Measurements from ENCODE around the gene ITGB1. TPM values are rescaled to one million over a fixed set of nuclear protein-coding genes. Genes with fewer than 3 reads are reported as not detected.
"Not testable (repeated sequence)": the region's sequence is repeated elsewhere in the genome, so short reads cannot be mapped to it uniquely, and the experiment has no call there.

Gene ITGB1
- total RNA-seq: 1,619 and 1,812 TPM in 2 replicates

DNA sequence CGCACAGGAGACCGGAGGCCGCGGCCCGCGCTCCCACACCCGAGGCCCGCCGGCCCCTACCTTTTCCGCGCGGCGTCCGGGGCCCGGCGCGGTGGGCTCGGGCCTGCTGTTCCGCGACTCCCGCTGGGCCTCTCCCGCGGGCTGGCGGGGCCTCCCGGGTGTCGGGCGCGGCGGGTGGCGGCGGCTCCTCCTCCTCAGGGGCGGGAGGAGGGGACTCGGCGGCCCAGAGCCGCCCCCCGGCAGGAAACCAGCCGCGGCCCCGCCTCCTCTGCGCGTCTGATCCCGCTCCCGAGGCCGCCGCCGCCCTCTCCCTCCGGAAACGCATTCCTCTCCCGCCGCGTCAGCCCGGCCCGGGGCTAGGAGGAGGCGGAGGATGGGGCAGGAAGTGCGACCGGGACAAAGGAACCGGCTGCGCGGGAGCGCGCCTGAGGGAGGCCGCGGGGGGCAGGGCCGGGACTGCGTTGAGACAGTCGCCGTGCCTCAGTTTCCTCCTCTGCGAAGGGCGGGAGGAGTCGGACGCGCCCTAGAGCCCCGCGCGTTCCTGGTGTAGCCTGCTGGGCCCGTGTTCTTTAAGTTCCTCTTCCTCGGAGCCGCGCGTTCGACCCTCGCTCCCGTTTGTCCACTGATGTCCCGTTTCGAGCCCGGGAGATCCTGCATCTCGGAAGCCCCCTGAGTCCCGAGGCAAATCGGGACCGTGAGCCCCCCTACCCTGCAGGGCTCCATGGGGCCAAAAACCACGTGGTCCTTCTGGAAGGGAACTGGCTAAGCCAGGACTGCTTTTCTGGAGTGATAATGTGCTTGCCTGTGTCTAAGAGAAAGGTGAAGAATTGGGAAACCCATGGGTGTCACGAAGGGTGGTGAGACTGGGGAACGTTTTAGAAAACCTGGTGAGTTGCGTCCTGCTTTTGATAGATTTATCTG, at the start of gene ITGB1:
TSS of gene ITGB1 (minus strand) at position 146 of the 921 bp plus-strand sequence. CDS start 22,672 bp downstream, outside the sequence.
- no peak for DNase-seq (ENCODE audit: extremely low read depth, low read depth, low spot score)

DNA sequence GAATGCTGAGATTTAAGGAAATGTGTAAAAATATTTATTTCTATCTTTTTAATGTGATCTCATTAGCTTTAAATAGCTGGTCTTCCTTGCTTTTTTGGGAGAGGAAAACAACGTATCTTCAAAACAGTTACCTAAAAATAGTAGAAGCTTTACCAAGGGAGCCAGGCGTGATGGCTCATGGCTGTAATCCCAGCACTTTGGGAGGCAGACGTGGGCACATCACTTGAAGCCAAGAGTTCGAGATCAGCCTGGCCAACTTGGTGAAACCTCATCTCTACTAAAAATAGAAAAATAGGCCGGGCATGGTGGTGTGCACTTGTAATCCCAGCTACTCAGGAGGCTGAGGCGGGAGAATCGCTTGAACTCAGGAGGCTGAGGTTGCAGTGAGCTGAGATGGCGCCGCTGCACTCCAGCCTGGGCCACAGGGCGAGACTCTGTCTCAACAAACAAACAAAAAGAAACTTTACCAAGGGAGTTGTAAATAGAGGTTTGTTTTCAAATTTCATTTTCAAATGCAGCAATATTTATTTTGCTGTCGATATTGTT, 48.4 kb upstream of the ITGB1 start:
- DNase-seq (ENCODE audit: extremely low read depth, low read depth, low spot score): no peak

DNA sequence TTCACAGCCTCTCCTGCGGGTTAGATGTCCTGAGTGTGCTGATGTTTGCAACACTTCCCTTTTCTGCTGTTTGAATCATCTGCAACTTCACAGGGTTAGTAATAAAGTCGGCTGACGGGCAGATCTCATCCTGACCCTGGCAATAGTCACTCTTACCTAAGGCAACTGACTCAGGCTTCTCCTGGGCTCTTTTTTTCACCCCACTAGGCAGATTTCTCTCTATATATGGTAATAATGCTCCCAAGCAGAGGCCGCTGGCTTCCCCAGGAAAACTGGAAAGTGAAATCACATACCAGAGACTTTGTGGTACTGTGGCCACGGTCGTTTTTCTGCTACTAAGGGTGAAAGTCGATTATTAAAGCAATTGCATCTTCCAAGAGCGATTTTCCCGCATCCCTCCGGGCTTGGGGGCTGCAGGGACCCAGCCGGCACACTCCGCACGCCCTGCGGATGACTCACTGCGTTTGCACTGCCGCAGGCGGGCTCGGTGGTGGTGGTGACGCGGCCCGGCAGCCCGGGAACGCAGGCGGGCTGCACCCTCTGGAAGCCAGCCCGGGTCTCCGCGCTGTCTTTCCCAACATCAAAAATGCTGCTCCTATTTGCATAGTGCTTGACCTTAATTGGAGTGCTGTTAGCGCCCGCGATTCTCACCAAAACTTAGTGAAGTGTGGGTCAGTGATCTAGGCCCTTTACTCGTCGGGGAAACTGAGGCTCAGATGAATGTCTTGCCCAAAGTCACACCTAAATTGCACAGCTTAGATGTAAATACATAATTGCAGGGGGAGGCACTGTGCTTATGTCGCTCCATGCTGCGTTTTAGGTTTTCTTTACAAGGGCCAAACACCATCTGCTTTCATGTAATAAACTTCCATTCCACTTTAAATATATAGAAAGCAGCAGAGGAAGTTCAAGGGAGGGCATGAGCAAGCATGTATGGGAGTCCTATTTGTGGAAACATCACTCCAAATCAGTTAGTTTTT, 47.6 kb upstream of the ITGB1 start:
- no peak for DNase-seq (ENCODE audit: extremely low read depth, low read depth, low spot score)

DNA sequence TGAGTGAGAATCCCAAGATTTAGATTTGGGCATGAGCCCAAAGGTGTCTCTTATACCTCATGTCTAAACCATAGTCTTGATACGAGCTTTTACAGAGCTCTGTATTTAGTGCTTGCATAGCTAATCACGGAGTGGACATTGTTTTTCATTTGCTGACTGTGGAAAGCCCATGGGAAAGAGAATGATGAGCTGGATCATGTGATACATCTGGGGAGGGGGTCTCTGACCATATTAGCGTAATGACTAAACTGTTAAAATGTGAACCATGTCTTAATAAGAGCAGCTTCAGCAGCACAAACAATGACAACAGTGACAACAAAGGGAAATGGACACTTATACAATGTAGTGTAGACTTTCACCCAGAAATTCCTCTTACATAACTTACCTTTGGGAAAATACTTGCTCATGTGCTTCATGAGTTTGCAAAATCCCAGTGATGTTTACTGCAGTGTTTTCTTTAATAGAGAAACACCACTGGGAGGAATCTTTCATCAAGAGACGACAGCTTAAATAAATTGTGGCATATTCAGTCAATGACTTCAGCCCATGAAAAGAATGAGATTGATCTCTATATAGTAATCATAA, 44.0 kb upstream of the ITGB1 start:
- DNase-seq (ENCODE audit: extremely low read depth, low read depth, low spot score): no peak

DNA sequence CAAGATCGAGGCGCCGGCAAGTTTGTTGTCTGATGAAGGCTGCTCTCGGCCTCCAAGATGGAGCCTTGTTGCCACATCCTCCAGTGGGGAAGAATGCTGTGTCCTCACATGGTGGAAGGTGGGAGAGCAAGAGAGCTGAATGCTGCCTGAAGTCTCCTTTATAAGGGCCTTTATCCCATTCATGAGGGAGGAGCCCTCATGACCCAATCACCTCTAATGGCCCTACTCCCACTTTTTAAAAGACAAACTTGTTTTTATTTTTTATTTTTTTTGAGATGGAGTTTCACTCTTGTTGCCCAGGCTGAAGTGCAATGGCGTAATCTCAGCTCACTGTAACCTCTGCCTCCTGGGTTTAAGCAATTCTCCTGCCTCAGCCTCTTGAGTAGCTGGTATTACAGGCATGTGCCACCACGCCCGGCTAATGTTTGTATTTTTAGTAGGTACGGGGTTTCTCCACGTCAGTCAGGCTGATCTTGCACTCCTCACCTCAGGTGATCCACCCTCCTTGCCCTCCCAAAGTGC, 40.1 kb upstream of the ITGB1 start:
- not testable (repeated sequence) for DNase-seq (ENCODE audit: extremely low read depth, low read depth, low spot score)

DNA sequence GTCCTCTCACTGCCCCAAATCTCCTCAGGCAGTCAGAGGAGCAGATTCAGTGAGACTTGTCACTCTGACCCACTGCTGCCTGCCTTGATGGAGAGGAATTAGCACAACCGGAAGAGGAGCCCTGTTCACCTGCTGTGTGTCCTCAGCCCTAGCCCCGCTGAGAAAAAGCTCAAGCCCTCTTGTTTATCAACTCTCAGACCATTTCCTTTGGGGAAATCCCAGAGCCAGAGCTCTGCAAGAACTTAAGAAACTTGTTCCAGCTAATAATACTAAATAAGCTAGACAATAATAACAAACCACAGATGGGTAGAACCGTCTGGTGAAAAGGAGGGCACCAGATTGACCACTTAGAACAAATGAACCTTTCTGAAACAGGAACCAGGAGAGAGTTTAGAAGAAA, 37.7 kb upstream of the ITGB1 start:
- DNase-seq (ENCODE audit: extremely low read depth, low read depth, low spot score): no peak

DNA sequence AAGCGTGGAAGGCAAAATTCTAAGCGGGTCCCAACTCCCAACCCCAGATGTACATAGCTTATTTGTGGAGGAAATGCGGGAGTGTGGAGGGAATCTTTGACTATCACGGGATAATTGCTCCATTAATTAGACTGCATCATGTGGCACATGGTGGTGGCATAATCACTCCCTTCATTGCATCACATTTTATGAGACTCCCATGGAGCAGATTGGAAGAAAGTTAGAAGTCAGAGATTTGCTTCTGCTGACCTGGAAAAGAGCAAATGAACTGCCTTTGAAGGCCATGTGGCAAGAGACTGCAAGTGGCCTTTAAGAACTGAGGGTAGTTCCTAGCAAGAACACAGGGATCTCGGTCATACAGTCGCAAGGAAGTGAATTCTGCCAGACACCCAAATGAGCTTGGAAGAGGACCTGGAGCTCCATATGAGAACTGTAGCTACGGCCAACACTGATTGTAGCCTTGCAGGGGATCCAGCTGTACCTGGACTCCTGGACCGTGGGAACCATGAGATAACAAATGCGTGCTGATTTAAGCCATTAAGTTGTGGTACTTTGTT, 37.1 kb upstream of the ITGB1 start:
- DNase-seq (ENCODE audit: extremely low read depth, low read depth, low spot score): no peak

DNA sequence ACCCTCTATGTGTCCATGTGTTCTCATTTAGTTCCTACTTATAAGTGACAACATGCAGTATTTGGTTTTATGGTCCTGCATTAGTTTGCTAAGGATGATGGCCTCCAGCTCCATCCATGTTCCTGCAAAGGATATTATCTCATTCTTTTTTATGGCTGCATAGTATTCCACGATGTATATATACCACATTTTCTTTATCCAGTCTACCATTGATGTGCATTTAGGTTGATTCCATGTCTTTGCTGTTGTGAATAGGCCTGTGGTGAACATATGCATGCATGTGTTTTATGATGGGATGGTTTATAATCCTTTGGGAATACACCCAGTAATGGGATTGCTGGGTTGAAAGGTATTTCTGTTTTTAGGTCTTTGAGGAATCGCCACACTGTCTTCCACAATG, 36.6 kb upstream of the ITGB1 start:
- DNase-seq (ENCODE audit: extremely low read depth, low read depth, low spot score): not testable (repeated sequence)

DNA sequence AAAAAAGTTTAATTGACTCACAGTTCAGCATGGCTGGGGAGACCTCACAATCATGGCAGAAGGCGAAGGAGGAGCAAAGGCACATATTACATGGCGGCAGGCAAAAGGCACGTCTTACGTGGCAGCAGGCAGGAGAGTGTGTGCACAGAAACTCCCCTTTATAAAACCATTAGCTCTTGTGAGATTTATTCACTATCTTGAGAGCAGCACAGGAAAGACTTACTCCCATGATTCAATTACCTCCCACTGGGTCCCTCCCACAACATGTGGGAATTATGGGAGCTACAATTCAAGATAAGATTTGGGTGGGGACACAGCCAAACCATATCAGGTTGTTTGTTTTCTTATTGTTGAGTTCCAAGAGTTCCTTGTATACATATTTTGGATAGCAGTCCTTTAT, 34.3 kb upstream of the ITGB1 start:
- DNase-seq (ENCODE audit: extremely low read depth, low read depth, low spot score): not testable (repeated sequence)

DNA sequence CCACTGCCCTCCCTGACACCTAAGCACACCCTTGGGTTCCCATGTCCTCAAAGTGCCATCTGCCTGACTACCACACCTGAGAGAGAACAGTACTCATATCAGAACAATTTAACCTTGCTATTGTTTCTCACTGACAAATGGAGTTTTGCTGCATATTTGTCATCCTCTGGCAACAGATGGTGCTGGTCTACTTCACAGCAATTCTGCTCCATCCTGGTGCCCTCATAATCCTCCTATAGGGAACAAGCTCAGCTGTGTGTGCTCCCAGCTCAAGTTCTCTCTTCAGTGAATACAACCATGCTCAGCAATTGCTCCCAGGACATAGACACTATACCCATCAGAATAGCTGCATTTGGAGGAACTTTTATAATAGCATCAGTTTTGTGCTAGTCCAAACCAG, 32.8 kb upstream of the ITGB1 start:
- no peak for DNase-seq (ENCODE audit: extremely low read depth, low read depth, low spot score)

DNA sequence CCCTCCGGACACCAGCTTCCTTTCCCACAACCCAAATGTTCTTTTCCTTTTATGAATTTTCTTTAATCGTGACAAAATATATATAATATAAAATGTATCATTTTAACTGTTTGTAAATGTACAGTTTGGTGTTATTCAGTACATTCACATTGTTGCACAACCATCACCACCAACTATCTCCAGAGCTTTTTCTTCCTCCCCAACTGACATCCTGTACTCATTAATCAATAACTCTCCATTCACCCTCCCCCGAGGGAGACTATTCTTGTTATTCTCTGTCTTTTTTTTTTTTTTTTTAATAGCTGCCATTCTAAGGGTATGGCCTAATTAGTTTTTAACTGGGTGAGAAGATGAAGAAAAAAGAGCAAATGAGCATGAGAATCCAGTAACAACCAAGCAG, 30.6 kb upstream of the ITGB1 start:
- no peak for DNase-seq (ENCODE audit: extremely low read depth, low read depth, low spot score)

DNA sequence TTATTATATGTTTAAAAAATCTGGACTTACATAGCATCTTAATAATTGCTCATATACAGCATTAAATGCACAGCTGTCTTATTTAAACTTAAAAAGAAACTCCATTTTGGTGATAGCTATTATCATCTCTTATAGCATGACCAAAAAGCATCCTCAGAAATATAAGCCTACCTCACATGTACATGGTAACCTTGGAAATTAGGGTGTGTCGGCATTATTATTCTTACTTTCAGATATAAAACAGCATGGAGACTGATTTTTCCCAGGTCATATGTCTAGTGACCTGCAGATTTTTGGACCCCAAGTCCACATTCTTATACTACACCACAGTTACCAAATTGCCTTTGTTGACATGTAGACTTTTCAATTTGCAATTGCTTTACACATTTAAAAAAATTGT, 29.1 kb upstream of the ITGB1 start:
- DNase-seq (ENCODE audit: extremely low read depth, low read depth, low spot score): no peak

DNA sequence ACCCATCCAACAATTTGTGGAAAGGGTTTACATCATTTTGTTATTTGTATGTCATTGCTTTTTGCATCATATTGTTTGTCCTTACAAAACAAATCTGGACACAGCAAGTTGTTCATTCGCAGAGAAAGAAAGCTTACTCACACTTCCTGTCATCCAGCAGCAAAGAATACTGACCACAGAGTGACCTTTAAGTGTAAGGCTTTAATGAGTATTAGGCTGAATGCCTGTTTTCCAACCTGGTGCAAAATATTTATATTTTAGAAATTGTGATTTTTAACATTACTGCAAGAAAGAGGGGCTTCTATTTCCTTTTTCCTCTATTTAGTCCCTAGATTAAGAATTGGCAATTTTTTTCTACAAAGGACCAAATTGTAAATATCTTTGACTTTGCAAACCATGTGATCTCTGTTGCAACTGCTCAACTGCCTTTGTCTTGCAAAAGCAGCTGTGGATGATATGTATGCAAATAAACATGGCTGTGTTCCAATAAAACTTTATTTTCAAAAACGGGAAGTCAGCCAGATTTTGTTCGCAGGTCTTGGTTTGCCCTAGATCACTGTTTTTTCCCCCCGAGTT, 27.8 kb upstream of the ITGB1 start:
- DNase-seq (ENCODE audit: extremely low read depth, low read depth, low spot score): no peak

DNA sequence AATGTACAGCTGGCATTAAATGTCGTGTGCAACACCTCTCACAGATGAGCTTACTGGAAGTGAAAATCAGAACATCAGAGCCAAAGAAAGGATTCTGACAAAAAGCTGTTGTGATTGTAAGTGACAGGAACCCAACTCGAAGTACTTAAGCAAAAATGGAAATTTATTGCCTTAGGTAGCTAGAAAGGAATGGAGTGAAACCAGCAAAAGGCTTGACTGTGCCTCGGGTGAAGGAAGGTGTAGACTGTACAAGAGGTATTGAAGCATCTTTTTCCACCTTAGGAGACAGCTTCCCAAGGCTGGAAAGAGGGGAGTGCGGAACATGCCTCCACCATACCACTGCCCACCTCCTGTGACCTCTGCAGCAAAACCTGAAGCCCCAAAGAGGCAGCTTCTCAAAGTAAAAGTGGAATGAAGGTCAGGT, 27.3 kb upstream of the ITGB1 start:
- DNase-seq (ENCODE audit: extremely low read depth, low read depth, low spot score): no peak

DNA sequence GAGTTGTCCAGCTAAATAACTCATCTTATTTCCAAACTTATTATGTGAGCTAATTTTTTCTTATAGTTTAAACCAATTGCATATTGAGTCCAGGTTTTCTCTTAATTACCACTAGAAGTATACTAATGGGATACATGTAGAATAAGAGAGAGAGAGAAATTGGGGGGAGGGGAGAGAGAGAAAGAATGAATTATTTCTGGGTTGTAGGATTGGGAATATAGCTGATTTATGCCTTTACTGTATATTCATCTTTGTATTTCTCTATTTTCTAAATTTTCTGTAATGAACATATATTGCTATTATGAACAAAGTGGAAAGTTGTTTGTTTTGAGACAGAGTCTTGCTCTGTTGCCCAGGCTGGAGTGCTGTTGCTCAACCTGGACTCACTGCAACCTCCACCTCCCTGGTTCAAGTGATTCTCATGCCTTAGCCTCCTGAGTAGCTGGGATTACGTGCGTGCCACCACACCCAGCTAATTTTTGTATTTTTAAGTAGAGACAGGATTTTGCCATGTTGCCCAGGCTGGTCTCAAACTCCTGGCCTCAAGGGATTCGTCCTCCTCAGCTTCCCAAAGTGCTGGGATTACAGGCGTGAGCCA, 26.1 kb upstream of the ITGB1 start:
- no peak for DNase-seq (ENCODE audit: extremely low read depth, low read depth, low spot score)

DNA sequence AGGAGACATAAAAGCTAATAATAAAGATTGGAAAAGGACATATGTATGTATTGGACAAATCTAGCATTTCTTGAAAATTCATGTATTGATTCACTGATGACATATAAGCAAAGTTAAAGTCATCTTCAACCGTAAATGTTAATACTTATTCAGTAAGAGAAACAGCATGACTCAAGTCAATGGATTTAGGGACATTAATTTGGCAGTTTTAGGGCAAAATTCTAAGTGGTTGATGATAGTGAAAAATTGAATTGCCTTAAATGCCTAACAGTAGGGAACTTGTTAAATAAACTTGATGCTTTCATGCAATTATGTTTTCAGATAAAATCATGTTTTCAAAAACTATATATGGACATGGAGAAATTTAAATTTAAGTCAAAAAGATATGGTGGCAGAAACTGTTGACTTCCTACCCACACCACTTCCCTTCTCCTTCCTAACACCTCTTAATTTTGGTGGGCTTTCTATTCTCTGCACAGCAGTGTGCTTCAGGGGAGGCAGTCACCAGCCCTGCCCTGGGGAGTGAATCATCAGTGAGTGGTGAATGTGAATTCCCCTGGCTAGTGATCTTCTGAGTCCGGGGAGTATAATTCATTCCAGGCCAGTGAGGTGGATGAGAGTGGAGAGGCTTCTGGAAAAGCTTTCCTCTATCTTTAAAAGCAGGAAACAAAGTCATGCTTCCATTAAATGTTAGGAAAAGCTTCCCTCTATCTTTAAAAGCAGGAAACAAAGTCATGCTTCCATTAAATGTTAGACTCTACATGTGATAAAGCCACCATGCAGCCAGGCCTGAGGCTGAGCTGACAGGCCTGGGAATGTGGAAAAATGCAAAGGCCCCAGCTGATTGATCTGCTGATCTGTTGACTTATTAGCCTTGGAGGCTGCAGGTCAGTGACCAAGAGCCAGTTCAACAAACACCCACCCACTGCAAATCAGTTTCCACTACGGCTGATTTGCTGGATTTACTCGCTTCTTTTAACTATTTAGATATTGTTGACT, 25.2 kb upstream of the ITGB1 start:
- no peak for DNase-seq (ENCODE audit: extremely low read depth, low read depth, low spot score)

DNA sequence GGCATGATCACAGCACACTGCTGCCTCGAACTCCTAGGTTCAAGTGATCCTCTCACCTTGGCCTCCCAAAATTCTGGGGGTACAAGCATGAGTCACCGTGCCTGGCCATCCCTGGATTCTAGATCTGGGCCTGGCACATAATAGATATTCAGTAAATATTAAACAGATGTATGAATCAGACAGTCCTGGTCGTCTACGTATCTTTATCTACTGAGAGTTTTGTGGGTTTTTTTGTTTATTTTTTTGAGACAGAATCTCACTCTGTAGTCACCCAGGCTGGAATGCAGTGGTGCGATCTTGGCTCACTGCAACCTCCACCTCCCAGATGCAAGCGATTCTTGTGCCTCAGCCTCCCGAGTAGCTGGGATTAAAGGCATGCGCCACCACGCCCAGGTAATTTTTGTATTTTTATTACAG, 24.3 kb upstream of the ITGB1 start:
- no peak for DNase-seq (ENCODE audit: extremely low read depth, low read depth, low spot score)

DNA sequence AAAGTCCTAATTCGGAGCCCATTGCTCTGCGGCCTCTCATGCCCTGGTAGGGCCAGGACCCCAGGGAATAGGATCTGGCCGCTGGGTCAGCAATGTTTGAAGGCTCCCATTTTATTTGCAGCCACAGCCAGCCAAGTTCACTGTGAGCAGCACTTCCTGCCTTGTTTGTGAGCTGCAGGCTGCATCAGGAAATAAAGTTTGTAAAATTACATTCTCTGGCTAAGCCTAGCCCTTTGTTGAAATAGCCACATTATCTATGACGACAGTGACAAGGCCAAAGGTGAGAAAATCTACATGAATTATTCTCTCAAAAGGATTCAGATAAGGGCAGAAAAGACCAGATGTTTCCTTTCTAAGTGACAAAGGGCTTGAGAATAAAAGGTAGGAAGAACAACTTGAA, 23.7 kb upstream of the ITGB1 start:
- peak; percentile 84 for DNase-seq (ENCODE audit: extremely low read depth, low read depth, low spot score)
